Measurements from ENCODE around the gene RAD51B. TPM values are rescaled to one million over a fixed set of nuclear protein-coding genes. Genes with fewer than 3 reads are reported as not detected.

RAD51B gene
- total RNA-seq, 1 experiment from 2014 or later, result 10.8 TPM

DNA sequence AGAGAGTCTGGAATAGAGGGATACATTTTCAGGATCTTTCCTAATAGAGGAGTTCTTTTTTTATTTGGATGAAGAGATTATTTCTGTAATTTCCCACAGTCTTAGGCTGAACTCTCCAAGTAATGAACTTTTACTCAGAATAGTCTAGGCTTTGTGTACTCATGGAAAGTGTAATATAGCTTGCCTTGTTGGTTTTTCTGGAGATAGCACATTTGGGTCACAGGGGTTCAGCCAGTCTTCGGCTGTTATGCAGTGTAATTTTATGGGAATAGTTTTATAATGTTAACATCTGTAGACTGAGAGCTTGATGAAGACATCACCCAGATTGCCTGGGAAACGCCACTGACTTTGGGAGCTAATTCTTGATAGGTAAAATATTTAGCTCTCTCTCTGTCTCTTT is 450.8 kb downstream of the RAD51B start:
- TF ChIP-seq EZH2 (IDR thresholded peaks at IDR 0.05; ENCODE audit: low read length, unreplicated experiment), result no peak
- TF ChIP-seq, protein P1, sequence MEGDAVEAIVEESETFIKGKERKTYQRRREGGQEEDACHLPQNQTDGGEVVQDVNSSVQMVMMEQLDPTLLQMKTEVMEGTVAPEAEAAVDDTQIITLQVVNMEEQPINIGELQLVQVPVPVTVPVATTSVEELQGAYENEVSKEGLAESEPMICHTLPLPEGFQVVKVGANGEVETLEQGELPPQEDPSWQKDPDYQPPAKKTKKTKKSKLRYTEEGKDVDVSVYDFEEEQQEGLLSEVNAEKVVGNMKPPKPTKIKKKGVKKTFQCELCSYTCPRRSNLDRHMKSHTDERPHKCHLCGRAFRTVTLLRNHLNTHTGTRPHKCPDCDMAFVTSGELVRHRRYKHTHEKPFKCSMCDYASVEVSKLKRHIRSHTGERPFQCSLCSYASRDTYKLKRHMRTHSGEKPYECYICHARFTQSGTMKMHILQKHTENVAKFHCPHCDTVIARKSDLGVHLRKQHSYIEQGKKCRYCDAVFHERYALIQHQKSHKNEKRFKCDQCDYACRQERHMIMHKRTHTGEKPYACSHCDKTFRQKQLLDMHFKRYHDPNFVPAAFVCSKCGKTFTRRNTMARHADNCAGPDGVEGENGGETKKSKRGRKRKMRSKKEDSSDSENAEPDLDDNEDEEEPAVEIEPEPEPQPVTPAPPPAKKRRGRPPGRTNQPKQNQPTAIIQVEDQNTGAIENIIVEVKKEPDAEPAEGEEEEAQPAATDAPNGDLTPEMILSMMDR (conservative IDR thresholded peaks at IDR 0.05; ENCODE audit: low read depth, low read length), result no peak
- no peak for TF ChIP-seq EZH2phosphoT487 (IDR thresholded peaks at IDR 0.05; ENCODE audit: borderline replicate concordance, low read length)
- BruUV-seq (replicated peaks), result no TSS peak
- H3K36me3 ChIP-seq (ENCODE audit: low read depth, low read length), result no peaks in the 10 kb centered on the region
- intact Hi-C loops (cut with micrococcal nuclease), result no loop called here
- peaks cover 8% of the 10 kb centered on the region for H3K4me1 ChIP-seq (ENCODE audit: insufficient read depth, low read length)
- ChIA-PET CTCF (no interaction called here), POLR2A (ENCODE audit: unreplicated experiment) (interaction anchor here (0.5 kb wide), 1 partner anchor 251 kb away, joined by 3 read pairs; no protein-coding TSS in a partner anchor)
- H3K4me3 ChIP-seq (ENCODE audit: low read length), result no peak overlapping the region
- H3K27ac ChIP-seq (ENCODE audit: low read length), result no peak overlapping the region
- no peaks in the 10 kb centered on the region for H3K27me3 ChIP-seq (ENCODE audit: low read length)
- no peak overlapping the region for H3K4me2 ChIP-seq (ENCODE audit: low read length)
- H2AFZ ChIP-seq (ENCODE audit: low read length), result no peak overlapping the region
- ATAC-seq (no peak), DNase-seq (no peak)
- H3K9ac ChIP-seq (ENCODE audit: low read length), result no peak overlapping the region
- no peaks in the 10 kb centered on the region for H4K20me1 ChIP-seq (ENCODE audit: low read length)
- no peaks in the 10 kb centered on the region for H3F3A ChIP-seq (ENCODE audit: low read length, unreplicated experiment)
- H3K79me2 ChIP-seq (ENCODE audit: low read length), result no peaks in the 10 kb centered on the region
- no peaks in the 10 kb centered on the region for H3K9me3 ChIP-seq (ENCODE audit: low read length)
- no peaks in the 10 kb centered on the region for H3K9me2 ChIP-seq (replicated peaks; ENCODE audit: low read length)

DNA sequence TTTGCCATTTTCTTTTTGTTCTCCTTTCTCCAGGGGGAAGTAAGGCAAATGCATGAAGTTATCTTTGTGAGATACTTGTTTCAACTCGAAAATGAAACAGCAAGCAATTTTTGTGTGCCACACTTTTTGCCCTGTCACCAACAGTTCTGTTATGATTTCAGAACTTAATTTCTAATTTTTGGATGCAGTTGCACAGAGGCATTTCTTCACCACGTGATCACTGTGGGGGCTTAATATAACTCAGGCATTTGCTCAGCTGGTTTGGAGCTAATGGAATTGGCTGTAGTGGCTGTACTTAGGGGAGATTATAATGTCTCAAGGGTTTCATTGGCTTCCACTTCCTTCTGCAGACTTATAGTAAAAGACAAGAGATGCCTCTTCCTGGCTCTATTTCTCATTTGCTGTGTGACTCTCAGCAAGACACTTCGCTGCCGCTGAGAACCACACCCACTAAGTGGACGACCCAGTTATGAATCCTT is 452.4 kb downstream of the RAD51B start:
- DNase-seq, result no peak
- BruUV-seq (replicated peaks), result no TSS peak
- Histone ChIP-seq H3K27me3 (ENCODE audit: low read length) (no peaks in the 10 kb centered on the region), H3K36me3 (ENCODE audit: low read depth, low read length) (no peaks in the 10 kb centered on the region), H2AFZ (ENCODE audit: low read length) (no peak overlapping the region), H4K20me1 (ENCODE audit: low read length) (no peaks in the 10 kb centered on the region), H3K9ac (ENCODE audit: low read length) (no peak overlapping the region), H3K4me3 (ENCODE audit: low read length) (no peak overlapping the region), H3K4me1 (ENCODE audit: insufficient read depth, low read length) (peaks cover 8% of the 10 kb centered on the region), H3K9me3 (ENCODE audit: low read length) (no peaks in the 10 kb centered on the region), H3K27ac (ENCODE audit: low read length) (no peak overlapping the region), H3K4me2 (ENCODE audit: low read length) (no peak overlapping the region), H3K79me2 (ENCODE audit: low read length) (no peaks in the 10 kb centered on the region), H3K9me2 (replicated peaks; ENCODE audit: low read length) (no peaks in the 10 kb centered on the region), H3F3A (ENCODE audit: low read length, unreplicated experiment) (no peaks in the 10 kb centered on the region)
- ChIA-PET CTCF (no interaction called here), POLR2A (ENCODE audit: unreplicated experiment) (no interaction called here)
- ATAC-seq, result no peak
- intact Hi-C loops (cut with micrococcal nuclease), result no loop called here
- TF ChIP-seq, protein P1 (conservative IDR thresholded peaks at IDR 0.05; ENCODE audit: low read depth, low read length), result no peak
- TF ChIP-seq EZH2phosphoT487 (IDR thresholded peaks at IDR 0.05; ENCODE audit: borderline replicate concordance, low read length), result no peak
- TF ChIP-seq EZH2 (IDR thresholded peaks at IDR 0.05; ENCODE audit: low read length, unreplicated experiment), result no peak

DNA sequence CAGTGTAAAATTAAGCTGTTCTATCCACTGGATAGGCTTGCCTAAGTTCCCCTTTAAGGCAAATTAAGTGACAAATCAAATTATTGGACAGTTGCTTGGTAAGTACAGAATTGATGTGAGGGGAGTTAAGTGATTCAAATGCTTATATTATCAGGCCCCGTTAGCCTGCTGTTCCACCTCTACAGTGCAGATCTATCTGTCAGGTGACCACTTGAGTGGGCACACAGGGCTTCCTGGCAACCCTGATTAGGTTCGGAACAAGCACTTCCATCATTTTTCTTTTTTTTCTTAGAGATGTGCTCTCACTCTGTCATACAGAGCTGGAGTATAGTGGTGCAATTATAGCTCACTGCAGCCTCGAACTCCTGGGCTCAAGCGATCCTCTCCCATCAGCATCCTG is 453.8 kb downstream of the RAD51B start:
- no peaks in the 10 kb centered on the region for H3K9me2 ChIP-seq (replicated peaks; ENCODE audit: low read length)
- no peak overlapping the region for H3K27ac ChIP-seq (ENCODE audit: low read length)
- DNase-seq, result no peak
- intact Hi-C loops (cut with micrococcal nuclease), result no loop called here
- no peaks in the 10 kb centered on the region for H3K79me2 ChIP-seq (ENCODE audit: low read length)
- no peaks in the 10 kb centered on the region for H3K9me3 ChIP-seq (ENCODE audit: low read length)
- H3K9ac ChIP-seq (ENCODE audit: low read length), result no peak overlapping the region
- H3K4me1 ChIP-seq (ENCODE audit: insufficient read depth, low read length), result peaks cover 9% of the 10 kb centered on the region
- no peaks in the 10 kb centered on the region for H3K27me3 ChIP-seq (ENCODE audit: low read length)
- CTCF ChIA-PET, result interaction anchor here (0.6 kb wide), 2 partner anchors 34 to 103 kb away, joined by 3 read pairs; no protein-coding TSS in a partner anchor
- no peaks in the 10 kb centered on the region for H3K36me3 ChIP-seq (ENCODE audit: low read depth, low read length)
- TF ChIP-seq EZH2 (IDR thresholded peaks at IDR 0.05; ENCODE audit: low read length, unreplicated experiment), result no peak
- TF ChIP-seq, protein P1 (conservative IDR thresholded peaks at IDR 0.05; ENCODE audit: low read depth, low read length), result no peak
- BruUV-seq (replicated peaks), result no TSS peak
- H3F3A ChIP-seq (ENCODE audit: low read length, unreplicated experiment), result no peaks in the 10 kb centered on the region
- H3K4me3 ChIP-seq (ENCODE audit: low read length), result no peak overlapping the region
- no peaks in the 10 kb centered on the region for H4K20me1 ChIP-seq (ENCODE audit: low read length)
- no peak overlapping the region for H2AFZ ChIP-seq (ENCODE audit: low read length)
- ATAC-seq, result no peak
- POLR2A ChIA-PET (ENCODE audit: unreplicated experiment), result interaction anchor here (0.8 kb wide), 1 partner anchor 520 kb away, joined by 4 read pairs; the partner anchor contains the start of gene ZFP36L1
- no peak overlapping the region for H3K4me2 ChIP-seq (ENCODE audit: low read length)

Data from PC-3 (cell line).